Fibroblast of villous mesenchyme (primary cell): ENCODE results near the gene ACSL6. TPM values are rescaled to one million over a fixed set of nuclear protein-coding genes. Genes with fewer than 3 reads are reported as not detected.

Experiments
- DNase-seq: peaks from one replicate; pipeline ENCODE4 v3.0.0-alpha.2; 2010; ENCODE audit warnings: low read depth
- H3K4me3 ChIP-seq: 2 replicates; pipeline ENCODE4 v1.5.1; 2011; ENCODE audit warnings: low read depth, mild to moderate bottlenecking, low read length
- total RNA-seq: library from RNA; depleted of rRNA; stranded (reverse); fragments of >200 nt; gene quantifications from 2 replicates; pipeline ENCODE4 v1.2.3, GENCODE V29; 2012
- TF ChIP-seq, protein P1 (sequence below): IDR thresholded peaks from 2 replicates; pipeline ENCODE4 v1.5.1; 2012; ENCODE audit warnings: low read depth, mild to moderate bottlenecking, low read length; ENCODE audit not compliant: insufficient read depth

The ACSL6 gene
- total RNA-seq, 1 donor = 0.43 TPM

DNA sequence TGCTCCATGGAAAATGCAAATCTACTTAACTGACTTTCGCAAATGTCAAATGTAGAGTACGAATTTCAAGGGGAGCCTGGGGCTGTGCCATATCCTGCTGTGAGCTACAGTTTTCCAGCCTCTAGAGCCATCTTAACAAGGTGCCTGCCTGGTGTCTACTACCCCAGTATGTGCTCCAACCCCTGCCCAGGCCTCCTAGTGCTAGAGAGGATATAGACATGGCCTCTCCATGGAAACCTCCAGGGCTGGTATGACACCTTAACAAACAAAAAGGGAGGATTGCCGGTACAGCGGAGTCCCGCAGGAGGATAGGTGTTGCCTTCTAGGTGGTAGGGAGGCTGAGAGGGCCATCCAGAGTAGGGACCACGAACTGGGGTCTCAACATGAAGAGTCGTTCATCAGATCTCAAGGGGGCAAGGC lies 35.4 kb upstream of the ACSL6 start:
- no peak for DNase-seq
- TF ChIP-seq, protein P1, sequence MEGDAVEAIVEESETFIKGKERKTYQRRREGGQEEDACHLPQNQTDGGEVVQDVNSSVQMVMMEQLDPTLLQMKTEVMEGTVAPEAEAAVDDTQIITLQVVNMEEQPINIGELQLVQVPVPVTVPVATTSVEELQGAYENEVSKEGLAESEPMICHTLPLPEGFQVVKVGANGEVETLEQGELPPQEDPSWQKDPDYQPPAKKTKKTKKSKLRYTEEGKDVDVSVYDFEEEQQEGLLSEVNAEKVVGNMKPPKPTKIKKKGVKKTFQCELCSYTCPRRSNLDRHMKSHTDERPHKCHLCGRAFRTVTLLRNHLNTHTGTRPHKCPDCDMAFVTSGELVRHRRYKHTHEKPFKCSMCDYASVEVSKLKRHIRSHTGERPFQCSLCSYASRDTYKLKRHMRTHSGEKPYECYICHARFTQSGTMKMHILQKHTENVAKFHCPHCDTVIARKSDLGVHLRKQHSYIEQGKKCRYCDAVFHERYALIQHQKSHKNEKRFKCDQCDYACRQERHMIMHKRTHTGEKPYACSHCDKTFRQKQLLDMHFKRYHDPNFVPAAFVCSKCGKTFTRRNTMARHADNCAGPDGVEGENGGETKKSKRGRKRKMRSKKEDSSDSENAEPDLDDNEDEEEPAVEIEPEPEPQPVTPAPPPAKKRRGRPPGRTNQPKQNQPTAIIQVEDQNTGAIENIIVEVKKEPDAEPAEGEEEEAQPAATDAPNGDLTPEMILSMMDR = no peak
- no peak overlapping the region for H3K4me3 ChIP-seq

DNA sequence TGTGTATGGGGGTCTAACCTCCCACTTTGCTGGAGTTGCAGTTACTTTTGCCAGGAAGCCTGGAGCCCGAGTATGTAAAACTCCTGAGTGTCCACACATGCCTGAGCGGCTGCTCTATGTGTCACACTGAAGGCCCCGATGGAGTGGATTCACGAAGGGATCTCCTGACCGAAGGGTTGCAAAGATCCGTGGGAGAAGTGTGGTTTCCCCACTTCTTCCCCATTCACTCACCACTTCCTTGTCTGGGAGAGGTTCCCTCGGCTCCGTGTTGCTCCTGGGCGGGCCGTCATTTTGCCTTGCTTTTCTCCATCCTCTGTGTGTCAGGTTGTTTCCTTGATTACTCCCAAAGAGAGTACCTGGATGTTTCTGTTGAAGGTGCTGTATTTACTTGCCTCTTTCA lies 32.7 kb upstream of the ACSL6 start:
- TF ChIP-seq, protein P1 = no peak

DNA sequence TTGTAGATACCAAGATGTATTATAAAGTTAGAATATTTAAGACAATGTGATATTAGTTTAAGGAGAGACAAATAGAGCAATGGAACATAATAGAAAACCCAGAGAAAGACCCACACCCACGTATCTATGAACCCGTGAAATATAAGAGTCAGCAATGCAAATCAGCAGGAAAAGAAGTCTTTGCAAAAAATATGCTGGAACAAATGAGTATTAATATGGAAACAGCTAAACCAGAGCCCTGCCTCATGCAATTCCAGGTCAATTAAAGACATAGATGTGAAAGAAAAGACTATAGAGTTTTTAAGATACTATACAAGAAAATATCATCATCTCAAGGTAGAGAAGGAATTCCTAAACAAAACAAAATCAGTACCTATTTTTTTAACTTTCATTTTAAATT lies 25.9 kb upstream of the ACSL6 start:
- DNase-seq = no peak
- TF ChIP-seq, protein P1 = no peak
- no peak overlapping the region for H3K4me3 ChIP-seq

More for the DNA sequence above, 32.7 kb upstream of the ACSL6 start:
- no peak overlapping the region for H3K4me3 ChIP-seq
- no peak for DNase-seq

DNA sequence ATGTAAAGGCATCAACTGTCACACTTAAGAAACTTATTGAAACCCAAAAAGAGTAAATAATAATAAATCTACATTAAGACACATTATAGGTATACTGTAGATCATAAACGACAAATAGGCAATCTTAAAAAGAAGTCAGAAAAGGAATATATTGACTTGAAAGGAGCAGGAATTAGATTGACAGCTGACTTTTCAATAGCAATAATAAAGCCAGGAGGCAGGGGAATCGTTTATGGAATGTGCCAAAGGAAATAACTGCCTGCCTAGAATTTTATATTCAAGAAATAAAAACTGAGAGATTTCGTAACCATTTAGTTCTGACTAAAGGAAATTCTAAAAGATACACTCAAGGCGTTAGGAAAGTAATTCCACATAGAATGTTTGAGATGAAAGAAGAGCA lies 21.7 kb upstream of the ACSL6 start:
- TF ChIP-seq, protein P1 = no peak
- no peak for DNase-seq
- H3K4me3 ChIP-seq = no peak overlapping the region

DNA sequence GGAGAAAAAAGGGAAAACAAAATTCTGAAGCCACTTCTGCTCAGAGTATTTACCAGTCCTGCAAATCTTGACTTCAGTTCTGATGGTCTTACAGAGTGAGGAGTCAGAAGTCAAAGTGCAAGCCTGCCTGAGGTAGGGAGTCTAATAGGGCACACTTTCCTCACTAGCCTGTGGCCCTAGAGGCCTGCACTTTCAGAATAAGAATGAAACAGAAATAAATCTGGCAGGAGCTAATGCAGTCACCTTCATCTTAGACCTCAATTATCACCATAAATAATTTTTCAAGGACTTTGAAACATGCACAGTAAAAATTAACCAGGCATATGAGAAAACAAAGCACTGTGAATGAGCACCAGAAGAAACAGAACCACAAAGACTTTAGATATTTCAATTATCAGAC lies 20.7 kb upstream of the ACSL6 start:
- TF ChIP-seq, protein P1 = no peak
- no peak overlapping the region for H3K4me3 ChIP-seq
- no peak for DNase-seq

DNA sequence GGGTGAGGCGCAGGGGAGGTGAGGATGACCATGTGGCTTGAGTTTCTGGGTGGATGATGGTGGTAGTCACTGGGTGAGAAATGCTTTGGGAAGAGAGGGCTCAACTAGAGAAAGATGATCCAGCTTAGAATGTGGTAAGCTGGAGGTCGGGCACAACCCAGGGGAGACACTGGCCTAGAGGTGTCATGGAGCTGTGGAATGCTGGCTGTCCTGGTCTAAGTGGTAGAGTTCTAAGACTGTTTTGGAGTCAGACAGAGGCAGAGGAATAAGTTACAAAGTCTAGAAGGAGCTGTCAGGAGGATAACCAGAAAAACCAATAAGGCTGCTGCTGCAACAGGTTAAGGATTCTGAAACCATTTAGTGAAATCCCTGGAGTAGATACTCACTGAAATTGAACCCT lies 19.2 kb upstream of the ACSL6 start:
- TF ChIP-seq, protein P1 = no peak
- no peak for DNase-seq
- no peak overlapping the region for H3K4me3 ChIP-seq

DNA sequence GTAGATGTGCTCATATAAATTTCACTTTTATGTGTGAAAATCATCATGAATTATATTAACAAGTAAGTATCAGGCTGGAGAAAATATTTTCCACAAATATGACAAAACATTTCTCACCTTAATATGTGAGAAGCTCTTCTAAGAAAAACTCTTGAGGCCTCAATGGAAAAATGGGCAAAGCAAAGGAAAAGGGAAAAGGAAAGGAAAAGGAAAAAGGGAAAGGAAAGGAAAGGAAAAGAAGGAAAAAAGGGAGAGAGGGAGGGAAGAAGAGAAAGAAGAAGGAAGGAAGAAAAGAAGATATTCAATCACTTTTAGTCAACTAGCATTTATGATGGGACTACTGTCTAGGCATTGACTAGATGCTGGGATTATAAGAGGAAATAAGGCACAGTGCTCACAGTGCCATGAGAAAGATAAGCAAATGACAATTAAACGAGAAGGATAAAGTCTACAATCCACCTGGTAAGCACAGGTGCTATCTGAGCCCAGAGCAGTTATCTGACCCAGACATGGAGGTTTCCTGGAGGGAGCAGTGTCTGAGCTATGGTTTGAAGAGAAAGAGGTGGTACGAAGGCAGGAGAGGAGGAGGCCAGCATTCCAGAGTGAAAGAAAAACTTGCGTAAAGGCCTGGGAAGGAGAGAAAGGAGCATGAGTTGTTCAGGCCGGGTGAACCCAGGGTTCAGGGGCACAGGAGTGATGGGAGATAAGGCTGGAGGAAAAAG lies 18.3 kb upstream of the ACSL6 start:
- no peak for DNase-seq
- H3K4me3 ChIP-seq = no peak overlapping the region
- TF ChIP-seq, protein P1 = no peak
